HG03575 (cell line): Measurements from ENCODE around the gene ATXN7L1.
"Not testable (repeated sequence)": the region's sequence is repeated elsewhere in the genome, so short reads cannot be mapped to it uniquely, and the experiment has no call there.

Experiments used
- ATAC-seq: cut with Tn5 transposase; IDR thresholded peaks from one replicate; pipeline ENCODE4 v1.9.1; 2021; ENCODE audit not compliant: unreplicated experiment, insufficient number of reproducible peaks, low FRiP score; ENCODE audit errors: extremely low read depth

ATXN7L1 gene

GRCh38 chr7:105866102-105866801 is 10.1 kb downstream of the ATXN7L1 start:
- no peak for ATAC-seq

- no peak for ATAC-seq
Measured at GRCh38 chr7:105863876-105864275, 12.5 kb downstream of the ATXN7L1 start.

- no peak for ATAC-seq
Measured at GRCh38 chr7:105862770-105863169, 13.6 kb downstream of the ATXN7L1 start.

GRCh38 chr7:105862276-105862675 is 14.1 kb downstream of the ATXN7L1 start:
- ATAC-seq = no peak

GRCh38 chr7:105861224-105861623 is 15.2 kb downstream of the ATXN7L1 start:
- no peak for ATAC-seq

- ATAC-seq = no peak
Measured at GRCh38 chr7:105860793-105861192, 15.6 kb downstream of the ATXN7L1 start.

- ATAC-seq = no peak
Measured at GRCh38 chr7:105857009-105857952, 19.1 kb downstream of the ATXN7L1 start.

GRCh38 chr7:105854498-105854897 is 21.9 kb downstream of the ATXN7L1 start:
- ATAC-seq = no peak

- ATAC-seq = no peak
Measured at GRCh38 chr7:105853931-105854419, 22.4 kb downstream of the ATXN7L1 start.

- ATAC-seq = no peak
Measured at GRCh38 chr7:105851064-105851463, 25.3 kb downstream of the ATXN7L1 start.

- ATAC-seq = no peak
Measured at GRCh38 chr7:105849122-105849855, 27.1 kb downstream of the ATXN7L1 start.

- no peak for ATAC-seq
Measured at GRCh38 chr7:105846404-105846803, 30.0 kb downstream of the ATXN7L1 start.

GRCh38 chr7:105844681-105845080 is 31.7 kb downstream of the ATXN7L1 start:
- ATAC-seq = not testable (repeated sequence)

GRCh38 chr7:105841866-105842265 is 34.5 kb downstream of the ATXN7L1 start:
- ATAC-seq = no peak

- ATAC-seq = no peak
Measured at GRCh38 chr7:105840981-105841749, 35.2 kb downstream of the ATXN7L1 start.

GRCh38 chr7:105839266-105839665 is 37.1 kb downstream of the ATXN7L1 start:
- ATAC-seq = no peak

- no peak for ATAC-seq
Measured at GRCh38 chr7:105838627-105839231, 37.7 kb downstream of the ATXN7L1 start.
